Sciatic nerve (tissue), 2 donors: ENCODE measurements around the gene TOP2B. TPM values are rescaled to one million over a fixed set of nuclear protein-coding genes. Genes with fewer than 3 reads are reported as not detected.
A peak's percentile ranks its signal among the peaks of the same experiment; 100 is the strongest.

Experiments
- ATAC-seq: fragments of 200-7000 bp; cut with Tn5 transposase; one replicate; pipeline ENCODE4 v1.9.1; 2020; ENCODE audit warnings: mild to moderate bottlenecking, moderate library complexity
- DNase-seq: peaks from one replicate; pipeline ENCODE4 v3.0.0-alpha.2; 2020; ENCODE audit warnings: low spot score
- intact Hi-C: fragments of 100-400 bp; cut with DNase I; formaldehyde crosslinking; loops from one replicate; pipeline ENCODE4 v1.14.2; 2022
- total RNA-seq: library from RNA; stranded (reverse); fragmentation: NEBNext Ultra II Directional; extraction: Animal tissue kit (Norgen Biotek cat#: 25700); gene quantifications from one replicate; pipeline ENCODE4 v1.2.1, GENCODE V29; 2021
- donor health status: DM: no; HTN: no; CAD: no.
- donor health status: DM: no; HTN: no; CAD: no.

Gene TOP2B
- total RNA-seq, 1 donor from 2014 or later: 125 TPM

- no peak for DNase-seq
- ATAC-seq: no peak
- intact Hi-C loops: no loop called here
These were observed 77.2 kb downstream of the TOP2B start for GRCh38 chr3:25587526-25587925.

- DNase-seq: no peak
- intact Hi-C loops: no loop called here
These were observed 77.6 kb downstream of the TOP2B start for GRCh38 chr3:25587094-25587493.

GRCh38 chr3:25586553-25586952 is 78.2 kb downstream of the TOP2B start:
- ATAC-seq (no peak), DNase-seq (no peak)
- intact Hi-C loops: no loop called here

More at GRCh38 chr3:25587094-25587493, 77.6 kb downstream of the TOP2B start:
- no peak for ATAC-seq

- intact Hi-C loops: no loop called here
- no peak for DNase-seq
- no peak for ATAC-seq
These were observed 78.6 kb downstream of the TOP2B start for GRCh38 chr3:25586167-25586505.

GRCh38 chr3:25585361-25586166 is 79.1 kb downstream of the TOP2B start:
- intact Hi-C loops: no loop called here
- no peak for DNase-seq
- ATAC-seq: no peak

GRCh38 chr3:25584011-25584789 is 80.5 kb downstream of the TOP2B start:
- ATAC-seq (no peak), DNase-seq (no peak)
- intact Hi-C loops: no loop called here

- intact Hi-C loops: no loop called here
These were observed 81.4 kb downstream of the TOP2B start for GRCh38 chr3:25583343-25583742.

GRCh38 chr3:25582242-25582641 is 82.5 kb downstream of the TOP2B start:
- no peak for DNase-seq
- no peak for ATAC-seq
- intact Hi-C loops: no loop called here

More at GRCh38 chr3:25583343-25583742, 81.4 kb downstream of the TOP2B start:
- no peak for DNase-seq
- ATAC-seq: no peak

GRCh38 chr3:25581823-25582222 is 82.9 kb downstream of the TOP2B start:
- intact Hi-C loops: no loop called here
- ATAC-seq: no peak
- DNase-seq: no peak

GRCh38 chr3:25581335-25581734 is 83.4 kb downstream of the TOP2B start:
- intact Hi-C loops: no loop called here
- no peak for ATAC-seq
- no peak for DNase-seq

- DNase-seq: no peak
- intact Hi-C loops: no loop called here
These were observed 84.2 kb downstream of the TOP2B start for GRCh38 chr3:25580534-25580933.

GRCh38 chr3:25578059-25578458 is 86.6 kb downstream of the TOP2B start:
- no peak for ATAC-seq
- intact Hi-C loops: no loop called here
- DNase-seq: no peak

More at GRCh38 chr3:25580534-25580933, 84.2 kb downstream of the TOP2B start:
- no peak for ATAC-seq

GRCh38 chr3:25576831-25577454 is 87.8 kb downstream of the TOP2B start:
- intact Hi-C loops: no loop called here
- DNase-seq (no peak), ATAC-seq (no peak)

- DNase-seq (no peak), ATAC-seq (no peak)
- intact Hi-C loops: no loop called here
These were observed 88.6 kb downstream of the TOP2B start for GRCh38 chr3:25576146-25576545.

GRCh38 chr3:25575001-25575400 is 89.7 kb downstream of the TOP2B start:
- ATAC-seq (no peak), DNase-seq (no peak)
- intact Hi-C loops: no loop called here

GRCh38 chr3:25574172-25574765 is 90.4 kb downstream of the TOP2B start:
- intact Hi-C loops: no loop called here
- no peak for ATAC-seq
- no peak for DNase-seq

- ATAC-seq (peak; percentile 28), DNase-seq (no peak)
- intact Hi-C loops: no loop called here
These were observed 91.1 kb downstream of the TOP2B start for GRCh38 chr3:25573386-25574171.

GRCh38 chr3:25572919-25573385 is 91.8 kb downstream of the TOP2B start:
- DNase-seq (no peak), ATAC-seq (peak; percentile 58)
- intact Hi-C loops: no loop called here

GRCh38 chr3:25572336-25572735 is 92.4 kb downstream of the TOP2B start:
- intact Hi-C loops: no loop called here
- DNase-seq: no peak
- ATAC-seq: no peak
